H4 (cell line): Measurements from ENCODE around the gene COL11A2. TPM values are rescaled to one million over a fixed set of nuclear protein-coding genes. Genes with fewer than 3 reads are reported as not detected.

Experiments
- DNase-seq: peaks from one replicate; pipeline ENCODE4 v3.0.0-alpha.2; 2015; ENCODE audit warnings: low spot score
- total RNA-seq: library from RNA; depleted of rRNA; stranded (reverse); fragments of >200 nt; shearing (Covaris generic); gene quantifications from 2 replicates; pipeline ENCODE4 v1.2.3, GENCODE V29; 2014

COL11A2 gene
- total RNA-seq, 1 experiment from 2014 or later = 0.39 TPM

GRCh38 chr6:33192671-33193602 lies 670 bp upstream of the COL11A2 start:
- no peak for DNase-seq

DNA sequence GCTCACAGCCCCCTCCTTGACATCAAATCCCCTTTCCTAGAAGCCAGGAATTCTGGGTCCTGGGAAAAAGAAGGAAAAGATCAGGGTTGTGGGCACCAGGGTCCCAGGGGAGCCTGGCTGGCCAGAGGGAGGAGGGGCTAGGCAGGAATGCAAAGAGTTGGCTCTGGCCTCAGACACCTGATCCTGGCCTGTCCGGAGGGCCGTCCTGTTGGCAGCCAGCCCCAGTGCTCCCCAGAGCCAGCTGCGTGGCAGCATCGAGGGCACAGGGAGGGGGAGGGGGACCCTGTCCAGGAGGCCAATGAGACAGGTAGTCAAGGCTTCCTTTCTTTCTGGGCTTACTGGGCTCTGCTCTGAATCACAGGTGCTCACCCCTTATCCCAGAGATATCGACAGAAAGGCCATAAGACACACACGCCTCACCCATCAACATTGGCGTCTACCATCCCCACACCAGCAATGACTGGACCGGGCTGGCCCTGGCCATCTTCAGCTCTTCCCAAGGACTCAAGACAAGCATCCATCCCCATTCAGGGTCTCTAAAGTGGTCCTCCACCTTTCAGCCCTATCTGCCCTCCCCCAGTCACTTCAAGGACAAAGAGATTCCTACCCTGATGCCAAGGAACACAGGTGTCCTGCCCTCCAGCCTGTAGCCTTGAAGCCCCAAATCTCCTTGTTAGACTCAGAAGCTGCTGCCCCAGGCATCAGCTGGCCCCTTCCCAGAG lies 723 bp downstream of the COL11A2 start:
- no peak for DNase-seq

DNA sequence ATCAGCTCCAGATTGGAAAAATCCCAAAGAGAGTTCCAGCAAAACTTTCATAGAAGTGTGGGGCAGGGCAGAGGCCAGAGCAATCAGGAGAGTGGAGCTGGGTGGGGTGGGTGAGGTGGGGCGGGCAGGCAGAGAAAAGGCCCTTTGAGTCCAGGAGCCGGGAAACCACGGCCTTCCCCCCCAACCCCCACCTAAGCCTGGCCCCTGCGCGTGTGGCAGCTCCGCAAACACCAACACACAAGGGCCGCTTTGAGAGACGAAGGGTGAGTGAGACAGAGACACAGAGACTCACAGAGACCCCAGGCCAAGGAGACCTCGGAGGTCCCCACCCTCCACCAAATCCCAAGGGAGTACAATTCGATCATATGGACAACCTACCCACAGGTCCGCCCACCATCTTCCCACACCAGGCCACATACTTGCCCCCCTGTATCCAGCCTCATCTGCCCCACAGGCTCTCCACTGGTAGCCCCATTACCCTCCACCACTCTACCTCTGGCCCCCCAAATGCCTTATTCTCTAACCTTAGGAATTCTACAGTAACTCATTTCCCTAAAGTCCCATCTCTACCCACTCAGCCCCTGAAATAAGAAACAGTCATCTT lies 1.7 kb downstream of the COL11A2 start:
- no peak for DNase-seq

DNA sequence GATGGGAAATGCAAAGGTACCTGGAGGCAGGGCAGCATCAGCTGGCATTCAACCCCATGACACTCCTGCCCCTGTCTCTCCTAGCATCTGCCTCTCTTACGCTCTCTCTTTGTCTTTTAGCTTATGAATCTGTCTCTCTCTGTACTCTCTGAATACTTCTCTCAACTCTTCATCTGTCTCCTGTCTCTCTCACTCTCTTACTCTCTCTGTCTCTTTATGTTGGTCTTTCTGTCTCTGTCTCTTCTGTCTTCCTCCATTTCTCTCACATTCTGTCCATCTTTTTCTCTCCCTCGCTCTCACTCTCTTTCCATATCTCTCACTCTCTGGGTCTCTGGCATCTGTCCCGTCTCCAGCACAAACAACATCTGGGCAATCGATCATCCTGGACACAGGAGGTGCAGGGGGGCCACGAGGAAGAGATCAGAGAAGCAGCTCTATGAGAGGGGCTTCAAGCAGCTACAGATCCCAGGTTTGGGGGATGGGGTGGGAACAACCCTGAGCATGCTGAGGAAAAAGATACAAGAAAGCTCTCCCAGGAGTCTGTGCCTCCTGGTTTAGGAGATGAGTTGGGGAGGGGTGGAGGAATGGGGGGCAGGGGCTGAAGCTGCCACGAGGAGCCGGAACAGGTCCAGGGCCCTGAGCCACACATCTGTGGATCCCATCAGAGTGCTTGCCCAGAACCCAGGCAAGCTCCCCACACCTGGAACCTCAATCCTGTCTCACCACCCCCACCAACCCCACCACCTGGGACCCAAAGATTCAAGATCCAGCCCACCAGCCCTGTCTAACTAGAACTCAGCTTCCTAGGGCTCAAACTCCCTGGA lies 2.4 kb downstream of the COL11A2 start:
- no peak for DNase-seq

GRCh38 chr6:33189164-33189563 lies 3.1 kb downstream of the COL11A2 start:
- DNase-seq = no peak

- no peak for DNase-seq
Observed at GRCh38 chr6:33187809-33188208, 4.5 kb downstream of the COL11A2 start.

- no peak for DNase-seq
Observed at GRCh38 chr6:33185654-33186187, 6.5 kb downstream of the COL11A2 start.

DNA sequence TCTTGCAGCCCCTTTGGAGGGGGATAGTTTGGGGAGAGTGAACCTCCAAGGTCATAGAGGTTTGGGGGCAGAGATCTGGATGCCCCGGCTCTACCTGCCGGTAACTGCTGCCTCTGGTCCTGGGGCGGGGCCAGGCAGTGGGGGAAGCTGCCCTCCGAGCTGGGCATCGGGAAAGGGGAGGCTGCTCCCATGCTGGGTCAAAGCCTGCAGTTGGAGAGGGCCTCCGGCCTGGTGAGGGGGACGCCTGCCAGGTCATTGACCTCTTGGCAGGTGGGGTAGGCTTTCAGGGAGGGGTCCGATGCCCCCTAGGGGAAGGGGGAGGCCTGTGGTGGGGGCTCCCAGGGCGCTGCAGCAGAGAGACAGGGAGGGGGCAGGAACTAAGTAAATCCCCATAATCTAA lies 7.1 kb downstream of the COL11A2 start:
- DNase-seq = no peak

DNA sequence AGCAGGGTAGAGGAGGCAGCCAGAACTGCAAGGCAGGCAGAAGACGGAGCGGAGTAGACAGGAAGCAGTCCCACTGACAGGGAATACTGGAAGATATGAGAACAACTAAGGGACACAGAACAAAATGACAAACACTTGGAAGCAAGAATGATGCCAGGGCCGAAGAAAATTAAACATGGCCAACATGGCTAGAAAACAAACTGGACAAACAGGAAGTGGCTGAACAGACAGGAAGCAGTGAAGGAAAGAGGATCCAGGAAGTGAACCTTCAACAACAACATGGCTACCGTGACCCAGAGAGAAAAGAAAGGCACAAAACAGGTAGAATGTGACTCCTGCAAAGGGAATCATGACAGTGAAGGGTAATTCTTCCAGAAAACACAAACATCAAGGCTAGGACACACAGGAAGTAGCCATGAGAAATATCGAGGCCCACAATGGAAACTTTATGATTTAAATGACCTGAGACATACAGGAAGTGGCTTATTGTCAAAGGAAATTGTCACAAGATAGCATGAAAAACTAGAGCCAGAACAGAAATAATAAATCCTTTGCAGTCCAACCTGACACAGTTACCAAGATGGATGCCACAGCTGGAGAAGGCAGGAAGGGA lies 9.1 kb downstream of the COL11A2 start:
- no peak for DNase-seq

DNA sequence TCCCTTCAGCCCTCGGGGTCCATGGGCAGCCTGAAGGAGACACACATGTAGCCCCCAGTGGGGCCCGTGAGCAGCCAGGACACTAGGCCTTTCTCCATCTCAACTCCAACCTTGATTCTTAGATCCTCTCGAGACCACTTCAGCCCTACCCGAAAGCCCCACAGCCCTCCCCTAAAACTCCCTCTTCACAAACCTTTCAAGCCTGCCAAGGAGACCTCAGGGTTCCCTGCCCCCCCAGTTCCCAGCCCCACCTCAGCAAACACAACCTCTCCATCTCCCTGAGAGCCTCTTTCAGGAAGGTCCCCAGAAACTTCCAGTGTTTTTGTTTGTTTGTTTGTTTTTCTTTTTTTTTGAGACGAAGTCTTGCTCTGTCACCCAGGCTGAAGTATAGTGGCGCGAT lies 11.1 kb downstream of the COL11A2 start:
- DNase-seq = no peak

DNA sequence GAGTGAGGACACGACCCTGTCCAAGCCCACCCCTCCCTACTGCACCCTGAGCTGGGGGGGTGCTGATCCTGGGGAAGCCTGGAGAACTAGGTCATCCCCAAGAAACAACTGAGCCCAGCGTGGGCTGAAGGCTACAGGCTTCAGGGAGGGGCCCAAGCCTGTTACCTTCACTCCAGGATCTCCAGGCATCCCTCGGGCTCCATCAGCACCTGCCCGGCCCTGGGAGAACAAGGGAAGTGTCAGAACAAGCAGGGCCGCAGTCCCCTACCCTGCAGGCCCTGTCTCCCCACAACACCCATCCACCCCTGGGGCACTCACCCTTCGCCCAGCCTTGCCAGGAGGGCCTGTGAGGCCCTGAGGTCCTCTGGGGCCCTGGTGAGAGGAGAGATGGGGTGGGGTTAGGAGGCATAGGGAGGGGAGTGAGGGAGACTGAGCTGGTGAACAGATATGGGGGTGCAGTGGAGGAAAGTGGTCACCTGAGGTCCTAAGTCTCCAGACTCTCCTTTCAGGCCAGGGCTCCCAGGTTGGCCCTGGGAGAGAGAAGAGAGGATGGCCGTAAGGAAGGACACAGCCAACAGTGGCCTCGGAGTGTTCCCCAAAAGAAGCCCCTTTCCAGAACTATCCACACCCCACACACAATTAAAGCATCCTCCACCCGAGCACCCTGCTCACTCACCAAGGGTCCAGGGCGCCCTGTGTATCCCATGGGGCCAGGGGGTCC lies 13.4 kb downstream of the COL11A2 start:
- DNase-seq = no peak

DNA sequence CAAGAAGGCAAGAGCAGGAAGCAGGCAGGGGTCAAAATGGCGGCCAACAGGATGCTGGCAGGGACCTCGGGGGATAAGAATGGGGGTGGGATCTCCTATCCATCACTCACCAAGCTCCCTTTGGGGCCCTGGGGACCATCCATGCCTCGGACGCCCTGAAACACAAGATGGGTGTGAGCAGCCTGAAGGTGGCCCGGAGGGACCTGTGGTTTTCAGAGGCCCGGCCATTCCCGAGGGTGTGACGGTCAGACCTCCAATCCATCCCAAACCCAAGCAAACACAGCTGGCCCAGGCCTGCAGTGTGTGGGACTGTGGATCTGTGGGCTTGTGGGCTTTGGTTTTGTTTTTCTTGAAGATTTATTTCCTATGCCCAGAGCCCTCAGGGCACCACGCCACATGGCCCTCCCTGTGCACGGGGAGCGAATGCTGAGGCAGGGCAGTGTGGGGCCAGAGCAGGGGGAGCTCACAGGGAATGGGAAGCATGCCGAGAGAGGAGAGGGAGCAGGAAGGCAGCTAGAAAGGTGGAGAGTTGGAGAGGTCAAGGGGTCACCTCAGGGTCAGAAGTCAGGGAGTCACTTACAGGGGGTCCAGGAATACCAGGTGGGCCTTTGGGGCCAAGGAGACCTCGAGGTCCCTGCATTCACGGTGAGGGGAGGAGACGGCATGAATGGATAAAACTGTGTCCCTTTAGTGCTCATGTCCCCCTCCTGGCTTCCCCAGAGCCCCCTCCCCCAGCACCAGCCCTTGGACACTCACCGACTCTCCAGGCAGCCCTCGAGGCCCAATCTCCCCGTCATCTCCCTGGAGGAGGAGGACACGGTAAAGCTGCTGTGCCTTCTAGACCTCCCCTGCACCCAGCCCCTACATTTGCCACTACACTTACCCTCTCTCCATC lies 14.5 kb downstream of the COL11A2 start:
- DNase-seq = no peak

DNA sequence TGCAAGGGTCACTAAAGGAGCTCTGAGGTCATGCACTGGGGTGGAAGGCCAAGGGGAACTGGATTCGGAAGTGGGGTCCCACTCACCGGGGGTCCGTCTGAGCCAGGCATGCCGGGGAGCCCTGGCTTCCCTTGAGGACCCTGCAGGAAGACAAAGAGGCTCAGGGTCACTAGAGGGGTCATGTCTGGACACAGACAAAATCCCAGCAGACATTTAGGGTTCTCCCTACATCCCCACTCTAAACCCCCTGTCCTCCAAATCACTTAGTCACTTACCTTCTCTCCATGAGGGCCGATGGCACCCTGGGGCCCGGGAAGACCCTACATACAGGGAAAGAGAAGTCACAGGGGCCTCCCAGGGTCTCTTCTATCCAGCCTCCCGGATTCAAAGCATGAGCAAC lies 15.4 kb downstream of the COL11A2 start:
- no peak for DNase-seq

DNA sequence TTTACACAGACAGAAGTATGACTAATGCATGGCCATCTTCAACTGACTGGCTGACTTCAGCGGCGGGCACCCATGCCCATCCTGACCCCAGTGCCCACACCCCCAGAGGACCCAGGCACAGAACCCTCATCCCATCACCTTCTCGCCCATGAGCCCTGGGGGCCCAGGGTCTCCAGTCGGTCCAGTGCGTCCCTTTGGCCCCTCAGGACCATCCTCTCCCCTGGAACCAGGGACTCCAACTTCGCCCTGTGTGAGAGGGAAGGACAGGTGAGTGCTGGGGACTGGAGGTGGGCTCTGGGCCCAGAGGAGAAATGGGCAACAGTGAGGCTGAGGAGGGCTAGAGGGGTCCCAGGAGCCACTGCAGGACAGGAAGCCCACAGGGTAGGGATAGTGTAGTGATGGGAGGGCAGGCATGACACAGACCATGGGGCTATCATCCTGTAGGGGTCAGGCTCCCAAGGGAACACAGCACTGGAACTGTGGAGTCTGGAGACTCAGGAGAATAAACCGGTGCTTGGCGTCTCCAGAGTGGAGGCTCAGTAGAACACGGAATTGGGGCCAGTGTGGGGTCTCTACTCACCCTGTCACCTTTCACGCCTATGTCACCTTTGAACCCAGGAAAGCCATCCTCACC lies 16.7 kb downstream of the COL11A2 start:
- DNase-seq = no peak

DNA sequence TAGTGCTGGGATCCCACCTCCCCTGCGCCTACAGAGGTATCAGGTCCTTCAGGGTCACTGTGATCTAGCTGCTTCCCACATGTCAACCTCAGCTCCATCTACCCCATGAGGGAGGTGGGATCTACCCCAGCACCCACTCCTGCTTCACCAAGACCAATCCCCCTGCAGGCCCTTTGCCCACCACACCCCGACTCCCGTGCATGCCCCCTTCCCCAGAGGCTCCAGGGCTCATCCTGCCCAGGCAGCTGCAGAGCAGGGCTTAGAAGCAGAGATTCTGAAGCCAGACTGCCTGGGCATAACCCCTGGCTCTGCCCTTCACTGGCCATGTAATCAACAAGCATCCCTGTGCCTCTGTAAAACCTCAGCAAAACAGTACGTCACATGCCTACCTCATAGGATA lies 17.5 kb downstream of the COL11A2 start:
- DNase-seq = no peak

- DNase-seq = no peak
Observed at GRCh38 chr6:33173535-33174180, 18.6 kb downstream of the COL11A2 start.

DNA sequence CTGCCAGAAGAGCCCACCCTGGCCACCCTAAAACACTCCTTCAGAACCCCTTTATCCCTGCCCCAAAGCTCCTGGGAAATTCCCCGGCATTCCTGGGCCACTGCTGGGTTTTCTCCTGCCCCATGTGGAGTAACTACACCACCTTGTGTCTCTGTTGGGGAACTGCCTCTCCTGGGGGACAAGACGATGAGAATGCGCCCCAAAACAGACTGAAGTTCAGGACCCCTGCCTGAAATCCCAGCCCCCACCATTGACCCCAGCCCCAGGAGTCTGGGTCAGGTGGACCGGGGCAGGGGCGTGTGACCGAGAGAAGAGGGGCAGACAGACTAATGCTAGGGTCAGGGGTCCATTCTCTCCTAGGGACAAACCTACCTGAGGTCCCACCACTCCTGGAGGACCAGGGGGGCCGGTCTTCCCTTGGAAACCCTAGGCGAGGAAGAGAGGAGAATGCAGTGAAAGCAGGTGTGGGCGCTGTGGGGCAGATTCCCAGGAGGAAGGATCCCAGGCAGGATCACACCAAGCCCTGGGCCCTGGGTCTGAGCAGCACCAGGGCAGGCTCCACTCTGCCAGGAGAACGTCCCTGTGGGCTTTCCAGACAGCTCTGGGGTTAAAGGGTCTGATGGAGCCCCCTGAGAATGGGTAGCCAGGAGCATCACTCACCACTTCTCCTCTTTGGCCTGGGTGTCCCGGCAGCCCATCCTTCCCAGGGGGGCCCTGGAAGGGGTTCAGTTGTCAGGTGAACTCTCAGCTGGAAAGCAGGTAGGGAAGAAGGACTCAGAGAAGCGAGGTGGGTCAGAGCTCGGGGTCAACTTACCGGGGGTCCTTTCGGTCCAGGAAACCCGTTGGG lies 19.4 kb downstream of the COL11A2 start:
- no peak for DNase-seq
